Peyer's patch (tissue), 4 donors: ENCODE data around the gene TIMD4. TPM values are rescaled to one million over a fixed set of nuclear protein-coding genes. Genes with fewer than 3 reads are reported as not detected.

Source experiments
- DNase-seq, 3 donors: peaks; one replicate each; pipeline ENCODE4 v3.0.0-alpha.2; 2017 to 2019
- H3K27ac ChIP-seq, 4 donors: fragments of 200-600 bp; sonication (generic); one replicate each; pipeline ENCODE4 v1.5.1; 2016 to 2019
- H3K27me3 ChIP-seq, 2 donors: fragments of 200-600 bp; sonication (generic); one replicate each; pipeline ENCODE4 v1.5.1; 2019
- H3K36me3 ChIP-seq, 3 donors: fragments of 200-600 bp; sonication (generic); one replicate each; pipeline ENCODE4 v1.5.1; 2016 to 2019
- H3K4me1 ChIP-seq, 4 donors: fragments of 200-600 bp; sonication (generic); one replicate each; pipeline ENCODE4 v1.5.1; 2016 to 2019
- H3K4me3 ChIP-seq, 4 donors: fragments of 200-600 bp; sonication (generic); 1 replicate in 3 of 4; 2 replicates in 1 of 4; pipeline ENCODE4 v1.5.1; 2016 to 2019; ENCODE audit warnings: mild to moderate bottlenecking in 1 of 4
- H3K9me3 ChIP-seq, 4 donors: fragments of 200-600 bp; sonication (generic); one replicate each; pipeline ENCODE4 v1.5.1; 2016 to 2019; ENCODE audit warnings: mild to moderate bottlenecking in 1 of 4
- POLR2A ChIP-seq, 2 donors: fragments of 450-650 bp; IDR thresholded peaks; one replicate each; pipeline ENCODE4 v1.5.1; 2017; ENCODE audit warnings: antibody characterized with exemption in 2 of 2, mild to moderate bottlenecking in 2 of 2, moderate library complexity in 2 of 2
- total RNA-seq, 4 donors: library from RNA; depleted of rRNA; stranded (reverse); fragments of >200 nt; gene quantifications; one replicate each; pipeline ENCODE4 v1.1.0, GENCODE V29; 2016
- TF ChIP-seq, protein P1 (sequence below), 6 experiments: fragments of 450-650 bp in 4 of 6; fragments of 200-600 bp in 2 of 6; sonication (generic) in 1 of 6; IDR thresholded peaks; one replicate each; pipeline ENCODE4 v1.5.1; 2017 to 2019; ENCODE audit warnings: antibody characterized with exemption in 6 of 6, mild to moderate bottlenecking in 3 of 6, moderate library complexity in 1 of 6

TIMD4 gene
- total RNA-seq, 4 donors from 2014 or later, result 2.5 TPM; not detected in 3

DNA sequence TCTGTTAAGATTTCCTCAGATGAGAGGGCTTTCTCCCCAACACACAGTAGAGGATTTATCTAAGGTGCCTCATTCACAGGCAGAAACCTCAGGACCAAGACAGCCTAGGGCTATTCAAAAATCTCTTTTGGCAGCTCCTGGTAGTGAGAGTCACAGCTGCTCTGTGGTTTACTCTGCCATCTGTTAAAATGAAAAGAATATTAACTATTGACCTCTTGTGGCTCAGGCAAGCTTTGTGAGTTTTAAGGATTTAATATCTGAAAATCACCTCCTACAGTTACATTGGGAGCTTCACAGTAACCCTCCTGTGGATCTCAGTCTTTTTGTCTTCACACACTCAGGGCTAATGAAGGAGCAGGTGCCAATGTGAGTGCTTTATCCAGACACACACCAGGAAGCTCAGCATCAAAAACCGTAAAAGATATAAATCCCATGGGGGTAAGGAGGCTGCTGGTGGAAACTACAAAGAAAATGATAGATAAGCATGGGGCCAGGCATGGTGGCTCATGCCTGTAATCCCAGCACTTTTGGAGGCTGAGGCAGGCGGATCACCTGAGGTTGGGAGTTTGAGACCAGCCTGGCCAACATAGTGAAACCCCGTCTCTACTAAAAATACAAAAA is 83.3 kb downstream of the TIMD4 start:
- TF ChIP-seq, protein P1, sequence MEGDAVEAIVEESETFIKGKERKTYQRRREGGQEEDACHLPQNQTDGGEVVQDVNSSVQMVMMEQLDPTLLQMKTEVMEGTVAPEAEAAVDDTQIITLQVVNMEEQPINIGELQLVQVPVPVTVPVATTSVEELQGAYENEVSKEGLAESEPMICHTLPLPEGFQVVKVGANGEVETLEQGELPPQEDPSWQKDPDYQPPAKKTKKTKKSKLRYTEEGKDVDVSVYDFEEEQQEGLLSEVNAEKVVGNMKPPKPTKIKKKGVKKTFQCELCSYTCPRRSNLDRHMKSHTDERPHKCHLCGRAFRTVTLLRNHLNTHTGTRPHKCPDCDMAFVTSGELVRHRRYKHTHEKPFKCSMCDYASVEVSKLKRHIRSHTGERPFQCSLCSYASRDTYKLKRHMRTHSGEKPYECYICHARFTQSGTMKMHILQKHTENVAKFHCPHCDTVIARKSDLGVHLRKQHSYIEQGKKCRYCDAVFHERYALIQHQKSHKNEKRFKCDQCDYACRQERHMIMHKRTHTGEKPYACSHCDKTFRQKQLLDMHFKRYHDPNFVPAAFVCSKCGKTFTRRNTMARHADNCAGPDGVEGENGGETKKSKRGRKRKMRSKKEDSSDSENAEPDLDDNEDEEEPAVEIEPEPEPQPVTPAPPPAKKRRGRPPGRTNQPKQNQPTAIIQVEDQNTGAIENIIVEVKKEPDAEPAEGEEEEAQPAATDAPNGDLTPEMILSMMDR (IDR thresholded peaks at IDR 0.05), result no peak
- no peak for TF ChIP-seq POLR2A (IDR thresholded peaks at IDR 0.05)
- no peak for DNase-seq
- no peaks in the 10 kb centered on the region for H3K36me3 ChIP-seq
- no peaks in the 10 kb centered on the region for H3K9me3 ChIP-seq
- H3K27ac ChIP-seq, result no peak overlapping the region
- no peaks in the 10 kb centered on the region for H3K27me3 ChIP-seq
- no peak overlapping the region for H3K4me3 ChIP-seq
- no peaks in the 10 kb centered on the region for H3K4me1 ChIP-seq

DNA sequence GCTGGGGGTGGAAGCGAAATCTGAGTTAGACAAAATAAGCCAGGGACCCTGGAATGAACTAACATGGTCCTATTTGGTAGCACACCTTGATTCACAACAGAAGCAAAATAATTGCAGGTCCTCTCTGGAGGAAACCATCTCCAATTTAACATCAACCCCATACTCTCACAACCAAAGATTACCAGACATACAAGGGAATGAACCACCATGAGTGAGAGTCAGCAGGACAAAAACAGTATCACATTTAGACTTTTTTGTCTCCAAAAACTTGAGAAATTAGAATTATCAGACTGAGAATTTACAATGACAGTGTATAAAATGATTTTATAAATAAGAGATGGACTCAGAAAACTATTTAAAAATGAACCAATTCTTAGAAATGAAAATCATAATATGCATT is 91.8 kb downstream of the TIMD4 start:
- no peaks in the 10 kb centered on the region for H3K27me3 ChIP-seq
- H3K9me3 ChIP-seq, result no peaks in the 10 kb centered on the region
- H3K36me3 ChIP-seq, result no peaks in the 10 kb centered on the region
- no peaks in the 10 kb centered on the region for H3K4me1 ChIP-seq
- no peak overlapping the region for H3K4me3 ChIP-seq
- no peak for TF ChIP-seq POLR2A (IDR thresholded peaks at IDR 0.05)
- TF ChIP-seq, protein P1 (IDR thresholded peaks at IDR 0.05), result no peak
- DNase-seq, result no peak
- no peak overlapping the region for H3K27ac ChIP-seq

GRCh38 chr5:156870498-156870839 is 92.6 kb downstream of the TIMD4 start:
- no peaks in the 10 kb centered on the region for H3K4me1 ChIP-seq
- no peak overlapping the region for H3K4me3 ChIP-seq
- H3K36me3 ChIP-seq, result no peaks in the 10 kb centered on the region
- TF ChIP-seq POLR2A (IDR thresholded peaks at IDR 0.05), result no peak
- TF ChIP-seq, protein P1 (IDR thresholded peaks at IDR 0.05), result no peak
- no peak overlapping the region for H3K27ac ChIP-seq
- no peak for DNase-seq
- no peaks in the 10 kb centered on the region for H3K27me3 ChIP-seq
- no peaks in the 10 kb centered on the region for H3K9me3 ChIP-seq

Other genes with a start within 250 kb of the TIMD4 start
- gene PPP1R2B, start 112.9 kb downstream of the TIMD4 start, total RNA-seq, result not detected
- gene HAVCR1, start 95.9 kb upstream of the TIMD4 start, total RNA-seq, result not detected
- 1 to 10 TPM in 2 of 4 donors, under 1 TPM in 2; 0.38 to 9.9 (median 3.8) TPM for gene HAVCR2, start 145.8 kb upstream of the TIMD4 start, total RNA-seq
- gene MED7, start 179.6 kb upstream of the TIMD4 start, total RNA-seq, result 10 to 100 TPM in 1 of 4 donors, 1 to 10 TPM in 3; 6.7 to 12.4 (median 7.3) TPM
- not detected for gene GARIN3, start 203.0 kb upstream of the TIMD4 start, total RNA-seq
- gene ITK, start 217.6 kb upstream of the TIMD4 start, total RNA-seq, result 10 to 100 TPM in 1 of 4 donors, 1 to 10 TPM in 3; 6.7 to 16.5 (median 6.9) TPM